Measurements from ENCODE around the gene ZNF716.
"Not testable (repeated sequence)": the region's sequence is repeated elsewhere in the genome, so short reads cannot be mapped to it uniquely, and the experiment has no call there.

The ZNF716 gene

GRCh38 chr7:57449904-57450303, at the start of gene ZNF716:
Gene ZNF716 (plus strand): TSS chr7:57450177. CDS start chr7:57450289, 112 bp downstream.
- no peak for ATAC-seq (replicated peaks; ENCODE audit: extremely low read depth, poor library complexity, severe bottlenecking)
- Mint-ChIP-seq H3K36me3 (ENCODE audit: insufficient read depth) (no peaks in the 10 kb centered on the region), H3K27ac (ENCODE audit: low read depth) (no peak within 1 kb of the TSS), H3K4me1 (no peaks in the 10 kb centered on the region), H3K4me3 (no peak within 1 kb of the TSS), H3K27me3 (no peaks in the 10 kb centered on the region), H3K9me3 (peaks cover 15% of the 10 kb centered on the region)
- no peak for DNase-seq (ENCODE audit: low spot score in 2 of 2)

DNA sequence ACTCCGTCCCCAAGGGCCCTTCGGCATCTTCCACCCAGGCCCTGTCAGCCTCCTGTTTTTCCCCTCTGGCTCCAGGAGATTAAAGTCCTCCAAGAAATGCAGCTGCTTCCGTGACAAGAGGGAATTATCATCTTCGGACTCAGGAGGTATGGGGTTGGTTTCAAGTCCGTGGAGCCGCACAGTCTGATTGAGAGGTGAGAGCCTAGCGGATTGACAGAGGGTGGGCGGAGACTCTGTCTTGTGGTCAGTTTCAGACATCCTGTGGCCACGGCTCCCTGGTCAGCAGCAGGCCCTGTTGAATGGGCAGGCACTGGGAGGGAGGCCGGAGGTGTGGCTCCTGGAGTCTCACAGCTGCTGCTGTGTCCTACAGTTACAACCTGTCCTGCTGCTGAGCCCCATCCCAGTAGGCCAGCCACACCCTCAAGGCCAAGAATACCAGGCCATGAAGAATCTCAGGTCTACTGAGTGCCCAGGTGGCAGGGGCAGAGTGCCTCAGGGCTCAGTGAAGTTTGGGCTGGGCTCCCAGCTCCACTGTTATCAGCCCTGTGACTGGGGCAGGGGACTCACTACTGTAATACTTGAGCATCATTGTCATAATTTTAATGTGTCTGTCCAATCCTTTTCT, 49.3 kb upstream of the ZNF716 start:
- H3K36me3 Mint-ChIP-seq (ENCODE audit: insufficient read depth): no peaks in the 10 kb centered on the region
- H3K4me1 Mint-ChIP-seq: no peaks in the 10 kb centered on the region
- DNase-seq (ENCODE audit: low spot score in 2 of 2) (no peak), ATAC-seq (replicated peaks; ENCODE audit: extremely low read depth, poor library complexity, severe bottlenecking) (no peak)
- no peak overlapping the region for H3K27ac Mint-ChIP-seq (ENCODE audit: low read depth)
- no peak overlapping the region for H3K4me3 Mint-ChIP-seq
- H3K9me3 Mint-ChIP-seq: peaks cover 18% of the 10 kb centered on the region
- no peaks in the 10 kb centered on the region for H3K27me3 Mint-ChIP-seq

DNA sequence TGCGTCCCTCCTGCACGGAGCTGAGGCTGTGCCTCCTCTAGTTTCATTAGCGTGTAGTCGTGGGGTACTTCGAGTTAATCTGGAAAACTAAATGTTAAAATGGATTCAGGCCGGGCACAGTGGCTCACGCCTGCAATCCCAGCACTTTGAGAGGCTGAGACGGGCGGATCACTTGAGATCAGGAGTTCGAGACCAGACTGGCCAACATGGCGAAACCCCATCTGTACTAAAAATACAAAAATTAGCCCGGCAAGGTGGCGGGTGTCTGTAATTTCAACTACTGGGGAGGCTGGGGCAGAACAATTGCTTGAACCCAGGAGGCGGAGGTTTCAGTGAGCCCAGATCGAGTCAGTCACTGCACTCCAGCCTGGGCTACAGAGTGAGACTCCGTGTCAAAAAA, 46.9 kb upstream of the ZNF716 start:
- ATAC-seq (replicated peaks; ENCODE audit: extremely low read depth, poor library complexity, severe bottlenecking); H3K4me1 Mint-ChIP-seq; H3K27me3 Mint-ChIP-seq; H3K27ac Mint-ChIP-seq (ENCODE audit: low read depth); DNase-seq (ENCODE audit: low spot score in 2 of 2); H3K36me3 Mint-ChIP-seq (ENCODE audit: insufficient read depth); H3K4me3 Mint-ChIP-seq: not testable (repeated sequence)
- peaks cover 13% of the 10 kb centered on the region for H3K9me3 Mint-ChIP-seq

- DNase-seq (ENCODE audit: low spot score in 2 of 2) (no peak), ATAC-seq (replicated peaks; ENCODE audit: extremely low read depth, poor library complexity, severe bottlenecking) (no peak)
- H3K27me3 Mint-ChIP-seq: no peaks in the 10 kb centered on the region
- no peaks in the 10 kb centered on the region for H3K36me3 Mint-ChIP-seq (ENCODE audit: insufficient read depth)
- H3K4me3 Mint-ChIP-seq: no peak overlapping the region
- H3K4me1 Mint-ChIP-seq: no peaks in the 10 kb centered on the region
- H3K9me3 Mint-ChIP-seq: peaks cover 13% of the 10 kb centered on the region
- H3K27ac Mint-ChIP-seq (ENCODE audit: low read depth): no peak overlapping the region
Measured at GRCh38 chr7:57403601-57404342, 46.2 kb upstream of the ZNF716 start.

- Mint-ChIP-seq H3K36me3 (ENCODE audit: insufficient read depth) (no peaks in the 10 kb centered on the region), H3K4me1 (no peaks in the 10 kb centered on the region), H3K9me3 (peaks cover 17% of the 10 kb centered on the region), H3K27me3 (no peaks in the 10 kb centered on the region), H3K4me3 (no peak overlapping the region), H3K27ac (ENCODE audit: low read depth) (no peak overlapping the region)
- ATAC-seq (replicated peaks; ENCODE audit: extremely low read depth, poor library complexity, severe bottlenecking) (no peak), DNase-seq (ENCODE audit: low spot score in 2 of 2) (no peak)
Measured at GRCh38 chr7:57404343-57404966, 45.5 kb upstream of the ZNF716 start.

DNA sequence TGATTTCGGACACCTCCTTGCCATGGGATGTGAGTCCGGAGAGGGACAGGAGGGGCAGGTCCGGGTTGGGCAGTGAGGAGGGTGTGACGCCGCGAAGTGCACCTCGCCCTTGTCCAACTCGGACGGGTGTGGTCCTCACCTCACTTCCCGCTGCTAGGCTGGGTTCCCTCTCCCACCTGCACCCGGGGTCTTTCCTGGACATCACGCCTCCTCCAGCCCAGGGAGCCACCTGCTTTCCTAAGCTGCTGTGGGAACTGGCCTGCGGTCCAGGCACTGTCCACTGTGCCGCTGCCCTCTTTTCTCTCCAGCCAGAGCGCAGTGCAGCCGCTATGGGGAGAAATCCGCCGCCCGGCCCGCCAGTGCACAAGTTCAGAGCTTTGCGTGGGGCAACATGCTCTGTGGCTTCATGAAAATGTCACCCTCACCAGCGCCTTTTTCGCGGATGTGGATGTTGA, 45.0 kb upstream of the ZNF716 start:
- Mint-ChIP-seq H3K36me3 (ENCODE audit: insufficient read depth) (no peaks in the 10 kb centered on the region), H3K4me3 (no peak overlapping the region), H3K27me3 (no peaks in the 10 kb centered on the region), H3K4me1 (no peaks in the 10 kb centered on the region), H3K27ac (ENCODE audit: low read depth) (no peak overlapping the region), H3K9me3 (peaks cover 18% of the 10 kb centered on the region)
- ATAC-seq (replicated peaks; ENCODE audit: extremely low read depth, poor library complexity, severe bottlenecking) (no peak), DNase-seq (ENCODE audit: low spot score in 2 of 2) (no peak)

- Mint-ChIP-seq H3K4me3 (no peak overlapping the region), H3K9me3 (peaks cover 15% of the 10 kb centered on the region), H3K4me1 (no peaks in the 10 kb centered on the region), H3K36me3 (ENCODE audit: insufficient read depth) (no peaks in the 10 kb centered on the region), H3K27me3 (no peaks in the 10 kb centered on the region), H3K27ac (ENCODE audit: low read depth) (no peak overlapping the region)
- ATAC-seq (replicated peaks; ENCODE audit: extremely low read depth, poor library complexity, severe bottlenecking) (no peak), DNase-seq (ENCODE audit: low spot score in 2 of 2) (no peak)
Measured at GRCh38 chr7:57407125-57407524, 42.9 kb upstream of the ZNF716 start.

DNA sequence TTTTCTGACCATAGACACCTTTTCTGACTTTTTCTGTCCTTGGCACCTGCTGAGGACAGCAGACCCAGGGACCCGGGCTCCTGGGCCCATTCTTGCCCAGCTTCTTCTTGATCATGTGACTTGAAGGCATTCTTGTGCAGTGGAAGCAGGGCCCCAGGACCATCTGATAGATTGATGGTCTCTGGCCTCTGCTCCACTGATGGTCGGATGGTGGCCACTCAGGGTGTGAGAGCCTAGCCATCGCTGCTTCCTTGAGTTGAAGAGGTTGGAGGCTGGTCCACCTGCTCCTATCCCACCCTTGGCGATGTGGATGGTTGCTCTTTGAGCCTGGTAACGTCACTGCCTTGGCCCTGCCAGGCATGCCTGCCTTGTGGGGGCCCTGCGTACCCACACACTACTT, 37.8 kb upstream of the ZNF716 start:
- DNase-seq (ENCODE audit: low spot score in 2 of 2) (no peak), ATAC-seq (replicated peaks; ENCODE audit: extremely low read depth, poor library complexity, severe bottlenecking) (no peak)
- no peak overlapping the region for H3K4me3 Mint-ChIP-seq
- no peaks in the 10 kb centered on the region for H3K4me1 Mint-ChIP-seq
- H3K27ac Mint-ChIP-seq (ENCODE audit: low read depth): no peak overlapping the region
- no peaks in the 10 kb centered on the region for H3K36me3 Mint-ChIP-seq (ENCODE audit: insufficient read depth)
- peaks cover 5% of the 10 kb centered on the region for H3K9me3 Mint-ChIP-seq
- no peaks in the 10 kb centered on the region for H3K27me3 Mint-ChIP-seq

- DNase-seq (ENCODE audit: low spot score in 2 of 2) (no peak), ATAC-seq (replicated peaks; ENCODE audit: extremely low read depth, poor library complexity, severe bottlenecking) (no peak)
- no peaks in the 10 kb centered on the region for H3K36me3 Mint-ChIP-seq (ENCODE audit: insufficient read depth)
- H3K27ac Mint-ChIP-seq (ENCODE audit: low read depth): no peak overlapping the region
- no peak overlapping the region for H3K4me3 Mint-ChIP-seq
- H3K27me3 Mint-ChIP-seq: no peaks in the 10 kb centered on the region
- H3K4me1 Mint-ChIP-seq: no peaks in the 10 kb centered on the region
- peaks cover 5% of the 10 kb centered on the region for H3K9me3 Mint-ChIP-seq
Measured at GRCh38 chr7:57412618-57413017, 37.4 kb upstream of the ZNF716 start.

DNA sequence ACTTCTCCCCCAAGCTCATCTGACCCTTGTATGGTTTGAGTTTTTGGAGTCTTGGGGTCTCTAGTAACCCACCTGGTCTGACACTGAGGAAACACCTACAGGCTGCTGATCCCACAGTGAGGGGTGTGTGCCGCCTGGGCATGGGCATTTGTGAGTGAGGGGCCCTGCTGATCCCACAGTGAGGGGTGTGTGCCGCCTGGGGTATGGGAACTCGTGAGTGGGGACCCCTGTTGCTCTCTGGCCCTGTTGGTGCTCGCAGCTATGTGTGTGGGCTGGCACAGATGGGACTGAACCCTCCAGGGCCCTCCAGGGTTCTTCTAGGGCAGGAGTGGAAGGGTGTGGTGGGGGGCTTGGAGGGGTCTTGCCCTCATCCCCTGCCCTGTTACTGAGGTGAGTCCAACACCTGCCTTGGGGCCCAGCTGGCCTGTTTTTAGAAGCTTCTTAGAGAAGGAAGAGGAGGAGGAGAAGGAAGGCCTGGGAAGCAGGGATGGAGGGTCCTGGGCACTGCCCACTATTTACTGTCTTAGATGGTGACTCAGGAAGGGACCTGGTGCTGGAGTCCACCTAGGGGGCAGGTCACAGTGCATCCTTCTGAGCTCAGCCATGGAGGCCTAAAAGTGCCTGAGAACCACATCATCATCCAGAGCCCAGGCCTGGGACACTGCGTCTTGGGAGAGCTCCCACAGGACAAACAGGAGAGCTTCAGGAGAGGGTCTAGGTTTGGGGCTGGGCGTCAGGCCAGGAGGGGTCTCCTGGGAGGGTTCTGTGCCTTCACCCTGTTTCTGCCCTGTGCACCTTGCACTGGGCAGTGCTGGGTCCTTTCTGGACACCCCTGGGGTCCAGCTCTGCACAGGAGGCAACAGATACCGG, 36.2 kb upstream of the ZNF716 start:
- ATAC-seq (replicated peaks; ENCODE audit: extremely low read depth, poor library complexity, severe bottlenecking) (no peak), DNase-seq (ENCODE audit: low spot score in 2 of 2) (no peak)
- Mint-ChIP-seq H3K4me3 (no peak overlapping the region), H3K27me3 (no peaks in the 10 kb centered on the region), H3K9me3 (peaks cover 5% of the 10 kb centered on the region), H3K36me3 (ENCODE audit: insufficient read depth) (peaks cover 2% of the 10 kb centered on the region), H3K4me1 (no peaks in the 10 kb centered on the region), H3K27ac (ENCODE audit: low read depth) (no peak overlapping the region)

DNA sequence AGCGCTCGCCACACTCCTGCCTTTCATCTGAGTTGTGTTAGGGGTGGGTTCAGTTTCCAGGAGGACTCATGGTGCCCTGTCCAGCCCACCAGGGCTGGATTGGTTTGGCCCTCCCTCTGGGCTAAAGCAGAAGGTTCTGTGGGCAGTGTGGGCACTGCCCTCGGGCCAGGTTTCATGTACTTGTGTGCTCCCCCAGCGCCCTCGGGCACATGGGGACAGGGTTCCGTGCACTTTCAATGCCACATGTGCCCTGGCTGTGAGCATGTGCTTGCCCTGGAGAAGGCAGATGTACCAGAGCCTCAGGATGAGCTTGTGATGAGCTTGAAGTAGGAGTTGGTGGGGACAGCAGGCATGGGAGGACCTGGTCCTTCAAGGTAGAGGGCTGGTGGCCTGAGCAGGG, 35.6 kb upstream of the ZNF716 start:
- Mint-ChIP-seq H3K27ac (ENCODE audit: low read depth) (no peak overlapping the region), H3K27me3 (no peaks in the 10 kb centered on the region), H3K9me3 (peaks cover 1% of the 10 kb centered on the region), H3K4me3 (no peak overlapping the region), H3K36me3 (ENCODE audit: insufficient read depth) (peaks cover 2% of the 10 kb centered on the region), H3K4me1 (no peaks in the 10 kb centered on the region)
- no peak for DNase-seq (ENCODE audit: low spot score in 2 of 2)
- ATAC-seq (replicated peaks; ENCODE audit: extremely low read depth, poor library complexity, severe bottlenecking): no peak

DNA sequence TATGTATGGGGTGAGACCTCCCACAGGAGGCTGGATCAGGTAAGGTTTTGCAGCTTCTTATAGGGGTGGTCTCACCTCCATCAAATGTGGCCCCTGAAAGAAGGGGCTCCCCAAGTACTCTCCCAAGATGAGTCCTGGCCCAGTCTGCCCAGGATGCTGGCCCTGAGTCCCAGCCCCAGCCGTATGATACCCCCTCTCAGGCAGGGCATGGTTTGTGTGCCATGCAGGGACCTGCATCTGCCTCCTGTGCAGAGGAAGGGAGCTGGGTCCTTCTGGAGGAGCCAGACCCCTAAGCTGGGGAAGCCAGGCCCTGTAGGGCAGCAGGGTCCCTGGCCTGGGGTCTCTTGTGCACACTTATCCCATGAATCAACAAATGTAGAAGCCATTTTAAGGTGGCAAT, 35.1 kb upstream of the ZNF716 start:
- Mint-ChIP-seq H3K9me3 (no peaks in the 10 kb centered on the region), H3K27ac (ENCODE audit: low read depth) (no peak overlapping the region), H3K4me1 (no peaks in the 10 kb centered on the region), H3K36me3 (ENCODE audit: insufficient read depth) (peaks cover 2% of the 10 kb centered on the region), H3K4me3 (no peak overlapping the region), H3K27me3 (no peaks in the 10 kb centered on the region)
- DNase-seq (ENCODE audit: low spot score in 2 of 2) (no peak), ATAC-seq (replicated peaks; ENCODE audit: extremely low read depth, poor library complexity, severe bottlenecking) (no peak)

Data from central memory CD8-positive, alpha-beta T cell (primary cell).